Upper lobe of left lung (tissue), 6 donors: Measurements from ENCODE around the gene DCDC2C. TPM values are rescaled to one million over a fixed set of nuclear protein-coding genes. Genes with fewer than 3 reads are reported as not detected.

Source experiments
- ATAC-seq, 2 donors: fragments of 200-7000 bp; cut with Tn5 transposase; one replicate each; pipeline ENCODE4 v1.9.1; 2022; ENCODE audit warnings: mild to moderate bottlenecking in 2 of 2, moderate library complexity in 2 of 2; ENCODE audit not compliant: low FRiP score in 2 of 2
- DNase-seq, 2 donors: peaks; one replicate each; pipeline ENCODE4 v3.0.0-alpha.2; 2019 to 2020
- H3K27ac ChIP-seq, 4 donors: fragments of 200-600 bp; sonication (generic); one replicate each; pipeline ENCODE4 v1.5.1; 2016 to 2019
- H3K27me3 ChIP-seq, 4 donors: fragments of 200-600 bp; sonication (generic); one replicate each; pipeline ENCODE4 v1.5.1; 2017 to 2019
- H3K36me3 ChIP-seq, 4 donors: fragments of 200-600 bp; sonication (generic); one replicate each; pipeline ENCODE4 v1.5.1; 2016 to 2019
- H3K4me1 ChIP-seq, 4 donors: fragments of 200-600 bp; sonication (generic); one replicate each; pipeline ENCODE4 v1.5.1; 2018 to 2019
- H3K4me3 ChIP-seq, 4 donors: fragments of 200-600 bp; sonication (generic); one replicate each; pipeline ENCODE4 v1.5.1; 2017 to 2019; ENCODE audit warnings: mild to moderate bottlenecking in 2 of 4, moderate library complexity in 1 of 4
- H3K9me3 ChIP-seq, 4 donors: fragments of 200-600 bp; sonication (generic); one replicate each; pipeline ENCODE4 v1.5.1; 2018 to 2019
- CTCF ChIP-seq, 6 experiments: fragments of 450-650 bp in 4 of 6; fragments of 200-600 bp in 2 of 6; sonication (generic) in 2 of 6; IDR thresholded peaks; one replicate each; pipeline ENCODE4 v1.5.1; 2016 to 2019; ENCODE audit warnings: antibody characterized with exemption in 6 of 6
- EP300 ChIP-seq, 4 donors: sonication (generic); formaldehyde crosslinking; IDR thresholded peaks; one replicate each; pipeline ENCODE4 v1.5.1; 2017; ENCODE audit warnings: antibody characterized with exemption in 4 of 4, control low read depth in 2 of 4
- POLR2A ChIP-seq, 4 donors: fragments of 450-650 bp; IDR thresholded peaks; one replicate each; pipeline ENCODE4 v1.5.1; 2016 to 2017; ENCODE audit warnings: antibody characterized with exemption in 4 of 4, mild to moderate bottlenecking in 2 of 4
- POLR2AphosphoS5 ChIP-seq, 2 donors: sonication (generic); formaldehyde crosslinking; IDR thresholded peaks; one replicate each; pipeline ENCODE4 v1.5.1; 2017; ENCODE audit warnings: antibody characterized with exemption in 2 of 2
- WGBS, 2 donors: methylation state at CpG; one replicate each; pipeline ENCODE4 v1.1.5; 2017 to 2018; 5-methylcytosine and 5-hydroxymethylcytosine counted together
- total RNA-seq, 6 donors: library from RNA; depleted of rRNA in 4 of 6; stranded (reverse); fragments of >200 nt in 4 of 6; gene quantifications; one replicate each; pipeline versions ENCODE4 v1.1.0 to v1.2.1, GENCODE V29; 2016 to 2021
- donor health status: DM: no; HTN: no; CAD: no; lungs with moderate emphysema.
- donor health status: DM: no; HTN: yes; CAD: no; lungs with severe emphysema.

DCDC2C gene
- total RNA-seq, 6 donors from 2014 or later: not detected

DNA sequence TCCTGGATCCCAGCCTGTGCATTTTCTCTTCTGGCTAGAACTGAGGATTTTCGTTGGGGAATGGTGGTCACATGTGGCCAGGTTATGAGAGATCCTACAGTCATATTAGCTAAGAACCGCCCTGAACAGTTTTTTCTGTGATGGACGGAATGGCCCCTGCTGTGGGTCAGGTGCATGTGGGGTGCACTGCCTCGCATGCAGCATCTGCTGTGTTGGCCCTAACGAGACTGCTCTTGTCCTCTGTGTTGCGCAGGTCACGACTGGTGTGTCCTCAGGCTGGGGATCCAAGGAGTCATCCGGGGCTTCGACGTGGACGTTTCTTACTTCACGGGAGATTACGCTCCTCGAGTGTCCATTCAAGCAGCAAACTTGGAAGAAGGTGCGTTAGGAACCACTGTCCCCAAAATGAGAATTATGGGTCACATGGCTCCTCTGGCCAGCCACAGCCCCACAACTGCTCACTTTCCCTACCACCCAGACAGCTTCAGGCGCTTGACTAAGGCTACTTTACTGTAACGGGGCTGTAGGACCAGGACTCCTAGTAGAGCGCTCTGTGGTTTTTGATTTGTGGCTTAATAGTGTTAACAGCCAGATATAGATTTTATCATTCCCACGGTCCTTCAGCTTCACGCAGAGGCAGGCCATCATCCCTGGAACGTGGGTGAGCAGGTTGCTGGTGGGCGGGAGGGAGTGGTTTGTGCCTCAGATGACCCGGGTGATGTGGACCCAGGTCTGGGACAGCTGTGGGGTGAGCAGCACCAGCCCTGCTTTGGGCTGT lies 23.6 kb upstream of the DCDC2C start:
- TF ChIP-seq EP300 (IDR thresholded peaks at IDR 0.05): no peak
- no peak for TF ChIP-seq CTCF (IDR thresholded peaks at IDR 0.05)
- no peak for TF ChIP-seq POLR2A (IDR thresholded peaks at IDR 0.05)
- TF ChIP-seq POLR2AphosphoS5 (IDR thresholded peaks at IDR 0.05): no peak
- Histone ChIP-seq H3K9me3 (no peaks in the 10 kb centered on the region), H3K4me3 (no peak overlapping the region), H3K27me3 (no peaks in the 10 kb centered on the region), H3K36me3 (no peaks in the 10 kb centered on the region), H3K27ac (no peak overlapping the region), H3K4me1 (peaks cover 0 to 3% (median 0%) of the 10 kb centered on the region in 4 donors)
- WGBS, 2 donors: 88 to 89% methylated on average over 21 to 23 of the region's 23 CpGs
- DNase-seq (no peak), ATAC-seq (no peak)

- WGBS, 2 donors: 91 to 92% methylated on average over 18 of the region's 18 CpGs
- Histone ChIP-seq H3K4me3 (no peak overlapping the region), H3K36me3 (no peaks in the 10 kb centered on the region), H3K4me1 (peaks cover 0 to 3% (median 0%) of the 10 kb centered on the region in 4 donors), H3K27ac (no peak overlapping the region), H3K27me3 (no peaks in the 10 kb centered on the region), H3K9me3 (no peaks in the 10 kb centered on the region)
- no peak for DNase-seq
- no peak for ATAC-seq
- TF ChIP-seq POLR2A (IDR thresholded peaks at IDR 0.05) (no peak), EP300 (IDR thresholded peaks at IDR 0.05) (no peak), CTCF (IDR thresholded peaks at IDR 0.05) (no peak), POLR2AphosphoS5 (IDR thresholded peaks at IDR 0.05) (no peak)
These were observed 22.6 kb upstream of the DCDC2C start for GRCh38 chr2:3680548-3681345.

DNA sequence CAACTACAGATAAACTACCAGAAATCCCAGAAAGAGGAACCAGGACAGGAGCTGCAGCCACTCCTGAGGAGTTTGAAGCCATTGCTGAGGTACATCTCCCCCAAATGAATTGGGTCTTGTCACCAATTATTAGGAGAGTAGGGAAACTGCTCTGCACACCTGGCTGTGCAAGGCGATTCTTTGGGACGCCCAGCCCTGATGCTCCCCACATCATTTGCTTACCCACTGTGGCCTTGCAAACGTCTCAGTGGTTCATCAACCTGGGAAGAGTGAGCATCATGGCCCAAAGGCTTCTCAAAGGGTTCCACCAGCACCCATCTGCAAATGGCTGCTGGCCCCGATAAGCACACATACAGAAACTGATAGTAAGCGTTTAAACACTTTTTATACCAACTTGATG lies 21.8 kb upstream of the DCDC2C start:
- DNase-seq (no peak), ATAC-seq (no peak)
- 92 to 93% methylated on average over 5 of the region's 5 CpGs for WGBS, 2 donors
- Histone ChIP-seq H3K4me3 (no peak overlapping the region), H3K36me3 (no peaks in the 10 kb centered on the region), H3K9me3 (no peaks in the 10 kb centered on the region), H3K27me3 (no peaks in the 10 kb centered on the region), H3K4me1 (peaks cover 0 to 3% (median 0%) of the 10 kb centered on the region in 4 donors), H3K27ac (no peak overlapping the region)
- TF ChIP-seq EP300 (IDR thresholded peaks at IDR 0.05) (no peak), POLR2A (IDR thresholded peaks at IDR 0.05) (no peak), CTCF (IDR thresholded peaks at IDR 0.05) (no peak), POLR2AphosphoS5 (IDR thresholded peaks at IDR 0.05) (no peak)

DNA sequence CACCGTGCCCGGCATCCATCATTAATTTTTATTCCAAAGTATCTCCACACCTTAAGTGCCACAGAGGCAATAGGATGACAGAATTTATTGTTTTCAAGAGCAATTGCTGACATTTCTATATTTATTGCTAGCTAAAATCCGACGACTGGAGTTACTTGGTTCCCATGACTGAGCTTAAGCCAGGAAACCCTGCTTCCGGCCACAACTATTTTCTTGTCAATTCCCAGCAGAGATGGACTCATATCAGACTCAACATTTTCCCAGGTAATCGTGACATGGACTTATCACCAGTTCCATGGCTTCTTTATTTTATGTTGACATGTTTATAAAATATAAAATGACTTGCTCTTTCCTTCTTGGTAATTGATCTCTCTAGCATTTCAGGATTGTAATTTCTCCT lies 20.6 kb upstream of the DCDC2C start:
- H3K27ac ChIP-seq: no peak overlapping the region
- no peak for ATAC-seq

More for the DNA sequence above, 20.6 kb upstream of the DCDC2C start:
- no peak for DNase-seq
- H3K27me3 ChIP-seq: no peaks in the 10 kb centered on the region
- TF ChIP-seq CTCF (IDR thresholded peaks at IDR 0.05) (no peak), EP300 (IDR thresholded peaks at IDR 0.05) (no peak), POLR2AphosphoS5 (IDR thresholded peaks at IDR 0.05) (no peak), POLR2A (IDR thresholded peaks at IDR 0.05) (no peak)
- peaks cover 0 to 3% (median 0%) of the 10 kb centered on the region in 4 donors for H3K4me1 ChIP-seq
- no peaks in the 10 kb centered on the region for H3K9me3 ChIP-seq
- WGBS, 2 donors: 75 to 80% methylated on average over 6 of the region's 6 CpGs
- no peak overlapping the region for H3K4me3 ChIP-seq
- no peaks in the 10 kb centered on the region for H3K36me3 ChIP-seq
